COR-L47 (cell line): ENCODE results near the gene DICER1.
A peak's percentile ranks its signal among the peaks of the same experiment; 100 is the strongest.

ENCODE experiments used
- DNase-seq: peaks from one replicate; lab custom pipeline; 2025; lab: John Stamatoyannopoulos, UW

Gene DICER1

DNA sequence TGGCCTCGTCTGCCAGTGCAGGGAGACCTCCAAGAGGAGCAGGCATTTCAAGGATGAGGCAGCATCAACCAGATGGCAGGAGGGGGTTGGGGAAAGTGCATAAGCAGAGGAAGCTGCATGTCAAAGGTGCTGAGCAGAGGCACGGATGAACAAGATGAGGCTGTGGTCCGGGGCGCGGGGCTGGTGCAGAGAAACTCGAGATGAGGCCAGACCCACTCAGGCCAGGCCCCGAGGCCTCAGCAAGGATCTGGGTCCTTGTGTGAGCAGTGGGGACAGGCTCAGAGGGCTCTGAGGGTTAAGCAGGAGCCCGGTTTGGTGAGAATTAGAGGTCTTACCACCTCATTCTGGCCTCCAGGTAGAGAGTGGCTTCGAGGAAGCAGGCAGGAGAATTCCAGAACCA, 98.8 kb downstream of the DICER1 start:
- DNase-seq: no peak

- no peak for DNase-seq
Observed at GRCh38 chr14:95057851-95058250, 99.5 kb downstream of the DICER1 start.

DNA sequence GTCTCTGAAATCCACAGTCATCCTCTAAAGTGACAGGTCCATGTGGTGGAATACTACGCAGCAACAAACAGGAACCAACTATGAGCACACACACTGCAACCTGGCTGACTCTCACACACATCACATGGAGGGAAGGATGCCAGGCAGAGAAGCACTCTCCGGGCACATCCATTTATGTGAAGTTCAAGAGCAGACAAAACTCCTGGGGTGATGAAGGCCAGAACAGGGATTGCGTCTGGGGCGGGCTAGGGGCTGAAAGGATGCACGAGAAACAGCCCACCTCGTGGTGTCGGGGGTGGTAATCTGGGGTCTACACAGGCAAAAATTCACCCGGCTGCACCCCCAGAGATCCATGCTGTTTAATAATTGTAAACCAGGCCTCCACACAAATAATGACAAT, 100.2 kb downstream of the DICER1 start:
- DNase-seq: no peak

GRCh38 chr14:95056476-95056875, 100.9 kb downstream of the DICER1 start:
- peak; percentile 86 for DNase-seq

GRCh38 chr14:95055318-95055717, 102.0 kb downstream of the DICER1 start:
- no peak for DNase-seq

DNA sequence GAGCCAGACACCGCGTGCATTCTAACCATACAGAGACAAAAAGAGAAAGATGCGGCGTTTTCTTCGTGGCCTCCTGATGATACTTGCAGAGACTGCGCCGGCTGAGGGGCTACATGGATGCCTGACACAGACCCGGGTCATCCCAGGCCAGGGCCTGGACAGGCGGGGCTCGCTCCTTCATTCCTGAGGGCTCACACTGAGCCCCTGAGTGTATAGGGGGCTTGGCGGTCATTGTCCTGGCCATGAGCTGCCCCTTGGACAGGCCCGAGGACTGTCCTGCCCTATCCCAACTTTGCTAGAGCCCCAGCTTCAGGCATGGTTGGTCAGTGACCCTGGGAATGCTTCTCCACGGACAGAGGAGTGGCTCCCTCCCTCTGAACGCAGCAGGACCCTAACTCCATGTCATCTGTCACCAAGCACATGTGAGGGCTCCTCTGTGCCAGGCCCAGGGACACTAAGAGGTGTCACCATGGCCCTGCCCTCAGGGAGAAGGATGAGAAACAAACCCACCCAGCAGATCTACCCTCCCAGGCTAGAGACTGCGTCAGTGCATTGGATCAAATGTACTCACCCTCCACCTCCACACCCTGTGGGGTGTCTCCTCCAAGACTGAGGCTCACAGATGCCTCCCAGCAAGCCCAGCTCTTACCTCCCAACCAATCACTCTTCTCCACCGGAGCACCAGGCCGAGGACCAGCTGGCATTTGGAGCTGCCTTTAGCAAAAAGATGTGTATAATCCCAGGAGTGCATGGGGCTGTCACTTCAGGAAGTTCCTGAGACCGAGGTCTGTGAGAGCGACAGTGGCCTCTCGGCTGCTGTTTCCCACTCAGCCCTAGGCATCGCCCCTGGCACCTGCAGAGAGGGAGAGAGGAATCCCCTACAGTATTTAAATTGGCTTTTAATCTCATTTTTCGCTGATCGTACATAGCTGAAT, 102.7 kb downstream of the DICER1 start:
- DNase-seq: no peak

DNA sequence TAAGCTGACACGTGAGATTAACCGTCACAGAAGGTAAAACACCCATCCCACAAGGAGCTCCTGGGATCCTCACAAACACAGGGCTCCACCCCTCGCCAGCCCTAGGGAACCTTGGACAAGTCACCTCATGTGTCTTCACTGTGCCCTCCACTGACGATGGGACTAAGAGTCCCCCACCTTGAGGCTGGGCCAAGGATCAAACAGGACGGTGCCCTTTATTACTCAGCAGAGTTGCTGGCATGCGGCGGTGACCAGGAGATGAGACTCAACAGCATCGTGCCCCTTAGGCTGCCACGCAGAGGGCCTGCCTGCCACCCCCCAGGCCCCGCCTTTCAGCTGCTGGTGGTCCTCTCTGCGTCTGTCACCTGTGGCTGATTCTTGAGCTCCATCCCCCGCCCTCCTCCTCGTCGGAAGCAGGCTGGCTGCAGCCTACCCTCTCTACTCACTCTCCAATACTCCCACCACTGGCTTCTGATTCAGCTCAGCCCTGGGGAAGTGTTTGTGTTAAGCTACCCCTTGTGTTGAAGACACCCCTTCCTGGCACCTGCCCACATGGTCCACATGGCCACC, 105.2 kb downstream of the DICER1 start:
- DNase-seq: no peak

- DNase-seq: no peak
Observed at GRCh38 chr14:95049952-95050351, 107.4 kb downstream of the DICER1 start.

DNA sequence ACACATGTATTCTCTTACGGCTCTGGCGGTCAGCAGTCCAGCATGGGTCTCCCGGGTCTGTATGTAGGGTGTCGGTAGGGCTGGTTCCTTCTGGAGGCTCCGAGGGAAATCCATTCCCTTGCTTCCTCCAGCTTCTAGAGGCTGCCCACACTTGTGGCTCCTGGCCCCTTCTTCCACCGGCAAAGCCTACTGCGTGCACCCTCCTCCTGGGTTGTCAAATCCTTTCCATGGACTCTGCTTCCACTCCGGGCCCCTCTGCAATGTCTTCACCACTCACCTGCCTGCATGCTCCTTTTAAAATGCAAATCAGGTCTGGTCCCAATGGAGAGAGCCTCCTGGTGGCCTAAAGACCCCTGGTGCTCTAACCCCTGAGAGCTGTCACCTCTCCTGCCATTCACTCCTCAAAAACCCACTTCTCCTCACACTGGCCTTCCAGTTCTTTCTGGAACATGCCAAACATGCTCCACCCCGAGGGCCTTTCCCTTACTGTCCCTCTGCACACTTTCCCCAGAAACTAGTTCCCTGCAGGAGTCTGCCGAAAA, 108.5 kb downstream of the DICER1 start:
- no peak for DNase-seq

GRCh38 chr14:95047754-95048153, 109.6 kb downstream of the DICER1 start:
- DNase-seq: no peak

DNA sequence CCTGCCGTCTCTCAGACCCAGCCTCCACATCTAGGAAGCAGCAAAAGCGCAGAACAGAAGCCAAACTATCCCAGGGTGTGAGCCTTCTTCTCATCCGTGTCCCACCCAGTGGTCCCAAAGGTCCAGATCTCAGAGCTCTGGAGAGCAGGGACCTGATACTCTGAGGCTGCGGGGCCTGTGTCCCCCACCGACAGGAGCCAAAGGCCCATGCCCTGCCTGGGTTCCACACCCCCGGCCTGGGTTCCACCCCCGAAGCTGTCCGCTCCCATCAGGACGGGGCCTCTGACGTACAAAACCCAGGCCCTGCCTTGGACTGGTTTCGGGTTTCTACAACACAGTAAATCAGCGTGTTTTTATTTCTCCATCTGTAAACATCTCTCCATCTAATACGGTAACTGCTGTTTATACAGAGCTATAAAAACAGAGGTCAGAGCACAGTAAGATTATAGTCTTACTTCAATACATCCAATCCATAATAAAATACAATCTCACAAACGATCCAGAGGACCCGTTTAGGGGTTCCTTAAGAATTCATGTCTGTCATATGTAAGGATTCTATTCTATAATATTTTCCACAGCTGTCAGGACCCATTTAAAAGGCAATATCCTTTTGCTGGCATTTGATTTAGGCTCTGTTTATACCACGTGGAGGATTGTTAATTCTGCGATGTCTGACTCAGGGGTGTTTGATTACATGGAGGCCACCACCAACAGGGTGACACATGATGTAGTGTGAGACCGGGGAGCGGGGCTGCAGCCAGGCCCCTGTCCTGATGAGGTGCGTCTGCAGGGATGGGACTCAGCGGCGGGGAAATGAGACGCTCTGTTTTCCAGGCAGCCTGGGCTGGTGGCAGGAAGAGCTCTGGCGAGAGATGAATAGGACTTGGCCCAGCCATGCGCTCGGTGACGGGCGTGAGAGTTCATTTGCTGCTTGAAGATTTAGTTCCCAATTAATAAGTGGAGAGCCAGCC, 110.3 kb downstream of the DICER1 start:
- DNase-seq: no peak

DNA sequence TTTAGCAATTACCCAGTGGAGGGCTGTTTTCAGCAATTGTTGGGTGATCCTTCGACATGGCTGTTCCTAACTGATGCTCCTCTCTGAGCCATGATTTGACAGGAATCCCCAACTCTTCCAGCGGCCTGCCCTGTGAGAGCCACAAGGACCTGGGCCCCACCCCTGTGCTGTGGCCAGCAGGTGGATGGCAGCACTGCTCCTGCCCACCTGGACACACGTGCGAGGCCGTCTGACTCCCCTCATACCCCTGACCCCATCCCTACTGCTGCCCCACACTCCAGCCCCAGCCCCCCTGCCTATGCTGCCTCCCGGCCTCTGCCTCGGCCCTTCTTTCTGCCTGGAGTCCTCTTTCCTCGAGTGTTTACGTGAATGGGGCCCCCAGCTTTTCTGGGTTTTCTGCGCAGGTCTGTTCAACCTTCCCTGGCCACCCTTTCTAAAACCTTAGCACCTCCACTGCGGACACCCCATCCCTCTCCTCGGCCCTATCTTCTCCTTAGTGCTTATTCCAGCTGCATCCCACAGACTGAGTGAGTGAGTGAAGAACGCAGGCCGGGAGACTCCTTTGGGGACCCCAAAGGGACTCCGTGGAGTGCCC, 111.4 kb downstream of the DICER1 start:
- no peak for DNase-seq

- DNase-seq: no peak
Observed at GRCh38 chr14:95045106-95045701, 112.1 kb downstream of the DICER1 start.

DNA sequence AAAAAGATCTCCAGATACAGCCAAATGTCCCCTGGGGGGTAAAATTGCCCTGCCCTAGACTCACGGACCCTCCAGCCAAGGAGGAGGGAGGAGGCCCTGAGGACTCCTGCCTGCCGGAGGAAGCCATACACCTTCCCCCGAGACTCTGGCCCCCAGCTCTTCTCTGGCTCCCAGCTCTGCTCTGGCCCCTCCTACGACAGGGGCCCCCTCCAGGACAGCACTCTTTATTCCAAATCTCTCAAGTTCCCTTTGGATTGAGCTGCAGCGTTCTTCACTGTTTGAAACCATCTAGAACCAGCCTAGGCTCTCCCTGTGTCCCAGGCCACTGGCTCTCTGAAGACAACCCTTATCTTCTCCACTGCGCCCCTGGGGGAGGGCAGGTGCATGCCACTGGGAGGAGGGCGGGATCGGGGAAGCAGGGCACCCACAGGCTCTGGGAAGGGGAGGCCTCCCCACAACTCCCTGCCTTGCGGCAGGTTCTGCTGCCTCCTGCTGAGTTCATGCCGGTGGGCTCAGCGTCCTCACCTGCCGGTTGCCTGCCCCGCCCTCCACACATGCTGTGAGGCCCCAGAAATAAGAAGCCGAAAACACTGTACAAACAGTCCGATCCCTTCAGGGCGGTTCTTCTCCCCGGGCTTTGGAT, 112.7 kb downstream of the DICER1 start:
- DNase-seq: peak; percentile 52

DNA sequence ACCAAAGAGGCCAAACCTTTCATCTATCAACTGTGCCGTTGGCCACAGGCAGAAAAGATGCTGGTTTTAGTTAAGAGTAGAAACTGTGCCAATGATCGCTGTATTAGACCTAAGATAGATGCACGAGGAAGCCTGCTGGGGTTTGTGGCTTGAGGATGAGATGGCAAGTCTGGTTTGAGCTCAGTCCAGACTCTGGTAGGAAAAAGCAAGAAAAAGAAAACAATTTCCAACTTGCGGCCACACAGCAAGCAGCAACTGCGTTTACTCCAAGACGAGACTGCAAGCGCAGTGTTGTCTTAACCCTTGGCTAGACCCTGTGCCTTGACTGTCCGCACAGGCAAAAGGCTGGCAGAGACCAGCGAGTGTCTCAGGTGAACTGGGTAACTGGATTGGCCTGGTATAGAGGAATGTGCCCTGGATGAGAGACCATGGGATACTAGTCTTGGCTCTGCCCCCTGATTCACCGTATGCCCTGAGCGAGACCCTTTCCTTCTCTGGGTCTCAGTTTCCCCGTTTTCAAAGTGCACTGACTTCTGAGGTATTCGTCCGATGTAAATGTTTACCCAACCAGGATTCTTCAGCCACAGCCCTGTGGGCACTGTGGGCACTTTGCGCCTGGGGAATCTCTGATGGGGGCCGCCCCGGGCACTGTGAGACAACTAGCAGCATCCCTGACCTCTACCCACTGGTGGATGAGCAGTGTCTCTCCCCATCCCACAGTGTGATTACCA, 113.4 kb downstream of the DICER1 start:
- no peak for DNase-seq

DNA sequence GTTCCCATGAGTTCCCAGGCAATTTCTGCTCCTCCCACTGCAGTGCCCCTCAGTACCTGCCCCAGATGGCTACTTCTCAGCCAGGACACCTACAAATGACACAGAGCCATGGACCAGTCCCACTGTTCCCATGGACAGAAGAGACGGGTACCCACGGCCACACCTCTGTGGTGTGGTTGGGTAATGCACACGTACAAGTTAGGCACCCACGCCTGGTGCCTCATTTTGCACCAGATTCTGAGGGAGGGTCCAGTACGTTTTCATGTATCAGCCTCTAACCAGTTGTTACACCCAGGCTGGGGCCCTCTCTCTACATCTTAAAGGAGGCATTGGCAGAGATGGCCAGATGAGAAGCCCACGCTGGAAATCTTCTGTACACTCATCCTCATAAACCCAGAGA, 114.0 kb downstream of the DICER1 start:
- no peak for DNase-seq

DNA sequence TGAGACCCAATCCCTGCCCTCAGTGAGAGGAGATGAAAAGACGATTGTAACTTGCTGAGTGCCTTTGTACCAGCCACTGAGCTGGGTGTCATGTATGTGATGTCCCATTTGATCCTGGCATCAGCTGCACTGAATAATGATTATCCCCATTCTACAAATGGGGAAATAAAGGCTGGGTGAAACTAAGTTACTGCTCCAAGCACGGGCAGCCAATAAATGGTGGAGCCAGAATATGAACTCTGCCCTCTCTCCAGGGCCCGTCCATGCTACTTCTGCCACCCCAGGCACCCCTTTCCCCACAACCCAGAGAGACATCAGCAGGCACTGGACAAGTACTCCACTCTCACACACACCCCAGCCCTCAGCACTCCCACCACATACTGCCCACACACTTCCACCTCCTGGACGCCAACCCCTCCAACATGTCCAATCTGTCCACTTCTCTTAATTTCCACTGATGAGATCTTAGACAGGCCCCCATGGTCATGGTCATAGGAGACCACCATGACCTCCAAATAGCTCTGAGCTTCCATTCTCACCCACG, 115.8 kb downstream of the DICER1 start:
- DNase-seq: no peak

DNA sequence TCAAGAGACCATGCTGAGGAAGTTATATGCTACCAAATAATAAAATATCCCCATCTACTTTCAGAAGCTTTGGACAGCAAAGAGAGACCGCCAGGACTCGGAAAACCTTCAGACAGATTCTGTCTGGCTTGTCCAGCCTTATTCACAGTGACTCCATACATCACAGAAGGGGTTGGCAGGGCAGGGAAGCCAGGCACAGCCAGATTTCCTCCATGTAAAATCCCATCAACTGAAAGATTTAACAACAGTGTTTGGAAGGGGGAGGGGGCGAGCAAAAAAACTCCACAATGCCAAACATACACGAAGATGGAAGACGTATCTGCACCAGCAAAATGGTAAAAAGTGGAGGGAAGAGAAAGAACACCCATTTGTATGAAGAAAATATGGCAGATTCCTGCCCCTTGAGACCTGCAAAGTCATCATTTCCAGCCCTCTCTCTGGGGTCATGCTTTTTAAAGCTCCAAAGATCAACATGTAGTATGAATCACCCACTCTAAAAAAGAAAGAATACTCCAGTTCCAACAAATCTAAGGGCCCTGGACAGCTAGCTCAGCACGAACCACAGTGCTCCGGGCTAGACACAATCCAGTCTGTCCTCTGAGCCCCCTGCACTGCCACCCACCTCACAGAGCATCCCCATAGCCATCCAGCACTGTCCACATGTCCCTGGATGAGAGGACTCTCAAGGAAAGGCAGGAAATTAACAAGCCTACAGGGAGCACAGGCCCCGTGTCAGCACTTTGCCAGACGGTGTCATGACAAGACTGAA, 116.4 kb downstream of the DICER1 start:
- DNase-seq: no peak

DNA sequence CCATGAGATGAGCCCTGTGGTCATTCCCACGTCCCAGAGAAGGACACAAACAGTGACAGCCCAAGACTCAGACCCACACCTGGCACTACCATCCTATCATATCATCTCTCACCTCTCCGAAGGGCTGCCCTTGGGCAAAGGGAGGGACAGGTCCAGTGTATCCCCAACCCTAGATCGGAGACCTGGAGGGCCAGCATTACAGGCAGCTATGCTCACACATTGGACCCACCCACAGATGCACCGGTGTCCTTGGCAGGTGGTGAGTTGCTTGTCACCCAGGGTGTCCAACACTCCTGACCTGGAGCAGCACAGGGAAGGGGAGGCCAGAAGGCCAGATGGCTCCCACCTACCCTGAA, 117.4 kb downstream of the DICER1 start:
- no peak for DNase-seq
